ENCODE results near the gene GALNT5. TPM values are rescaled to one million over a fixed set of nuclear protein-coding genes. Genes with fewer than 3 reads are reported as not detected.

GALNT5 gene
- total and polyA plus RNA-seq, 2 donors (not counting 1 experiment from before 2014, with no cell fraction given), result 63.7 to 199 TPM

- TF ChIP-seq EZH2 (IDR thresholded peaks at IDR 0.05; ENCODE audit: low read length, missing control alignments), result no peak
- Histone ChIP-seq H2AFZ (ENCODE audit: low read length) (peak overlapping the region; percentile 25), H3K79me2 (ENCODE audit: control insufficient read depth, insufficient read depth, low read length) (no peaks in the 10 kb centered on the region), H3K27me3 (ENCODE audit: control insufficient read depth, insufficient read depth, low read length) (no peaks in the 10 kb centered on the region), H4K20me1 (ENCODE audit: control insufficient read depth, extremely low read depth, insufficient read depth, low read length) (no peaks in the 10 kb centered on the region), H3K27ac (ENCODE audit: insufficient read depth, low read length) (peak overlapping the region; percentile 96), H3K4me2 (ENCODE audit: extremely low read depth, insufficient read depth, low read length) (peak overlapping the region; percentile 70), H3K36me3 (ENCODE audit: control insufficient read depth, insufficient read depth, low read length) (no peaks in the 10 kb centered on the region), H3K4me3 (replicated peaks in 1 of 4; ENCODE audit: control extremely low read depth in 1 of 4, insufficient read depth in 1 of 4, low read depth in 3 of 4, low read length in 4 of 4) (no peak overlapping the region), H3K4me1 (ENCODE audit: control insufficient read depth, extremely low read depth, insufficient read depth, low read length) (peaks cover 13% of the 10 kb centered on the region), H3K9me3 (ENCODE audit: control insufficient read depth, insufficient read depth, low read depth, low read length) (no peaks in the 10 kb centered on the region), H3K9ac (ENCODE audit: insufficient read depth, low read length) (no peak overlapping the region)
- DNase-seq (ENCODE audit: low read depth in 2 of 2), result peak; percentile 79 to 96
Observed at GRCh38 chr2:157245846-157246764, 11.4 kb upstream of the GALNT5 start.

- H3K4me1 ChIP-seq (ENCODE audit: control insufficient read depth, extremely low read depth, insufficient read depth, low read length), result peaks cover 13% of the 10 kb centered on the region
- no peaks in the 10 kb centered on the region for H3K36me3 ChIP-seq (ENCODE audit: control insufficient read depth, insufficient read depth, low read length)
- H2AFZ ChIP-seq (ENCODE audit: low read length), result no peak overlapping the region
- TF ChIP-seq EZH2 (IDR thresholded peaks at IDR 0.05; ENCODE audit: low read length, missing control alignments) (no peak), CTCF (conservative IDR thresholded peaks at IDR 0.05 in 1 of 2, IDR thresholded peaks at IDR 0.05 in 1 of 2; ENCODE audit: low read depth in 1 of 2, low read length in 2 of 2) (no peak)
- H3K79me2 ChIP-seq (ENCODE audit: control insufficient read depth, insufficient read depth, low read length), result no peaks in the 10 kb centered on the region
- peak overlapping the region; percentile 65 for H3K4me2 ChIP-seq (ENCODE audit: extremely low read depth, insufficient read depth, low read length)
- peak in 1 of 2 donors; percentile 80 for DNase-seq (ENCODE audit: low read depth in 2 of 2)
- no peak overlapping the region for H3K4me3 ChIP-seq (replicated peaks in 1 of 4; ENCODE audit: control extremely low read depth in 1 of 4, insufficient read depth in 1 of 4, low read depth in 3 of 4, low read length in 4 of 4)
- H4K20me1 ChIP-seq (ENCODE audit: control insufficient read depth, extremely low read depth, insufficient read depth, low read length), result no peaks in the 10 kb centered on the region
- no peaks in the 10 kb centered on the region for H3K27me3 ChIP-seq (ENCODE audit: control insufficient read depth, insufficient read depth, low read length)
- peak overlapping the region; percentile 85 for H3K27ac ChIP-seq (ENCODE audit: insufficient read depth, low read length)
- H3K9me3 ChIP-seq (ENCODE audit: control insufficient read depth, insufficient read depth, low read depth, low read length), result no peaks in the 10 kb centered on the region
- H3K9ac ChIP-seq (ENCODE audit: insufficient read depth, low read length), result no peak overlapping the region
Observed at GRCh38 chr2:157246765-157247407, 10.6 kb upstream of the GALNT5 start.

- Histone ChIP-seq H4K20me1 (ENCODE audit: control insufficient read depth, extremely low read depth, insufficient read depth, low read length) (no peaks in the 10 kb centered on the region), H3K27ac (ENCODE audit: insufficient read depth, low read length) (no peak overlapping the region), H3K4me3 (replicated peaks in 1 of 4; ENCODE audit: control extremely low read depth in 1 of 4, insufficient read depth in 1 of 4, low read depth in 3 of 4, low read length in 4 of 4) (no peak overlapping the region), H3K9ac (ENCODE audit: insufficient read depth, low read length) (no peak overlapping the region), H3K27me3 (ENCODE audit: control insufficient read depth, insufficient read depth, low read length) (no peaks in the 10 kb centered on the region), H3K79me2 (ENCODE audit: control insufficient read depth, insufficient read depth, low read length) (no peaks in the 10 kb centered on the region), H3K36me3 (ENCODE audit: control insufficient read depth, insufficient read depth, low read length) (no peaks in the 10 kb centered on the region), H3K4me2 (ENCODE audit: extremely low read depth, insufficient read depth, low read length) (no peak overlapping the region), H3K4me1 (ENCODE audit: control insufficient read depth, extremely low read depth, insufficient read depth, low read length) (peaks cover 11% of the 10 kb centered on the region), H2AFZ (ENCODE audit: low read length) (no peak overlapping the region), H3K9me3 (ENCODE audit: control insufficient read depth, insufficient read depth, low read depth, low read length) (no peaks in the 10 kb centered on the region)
- TF ChIP-seq EZH2 (IDR thresholded peaks at IDR 0.05; ENCODE audit: low read length, missing control alignments) (no peak), CTCF (conservative IDR thresholded peaks at IDR 0.05 in 1 of 2, IDR thresholded peaks at IDR 0.05 in 1 of 2; ENCODE audit: low read depth in 1 of 2, low read length in 2 of 2) (no peak)
- DNase-seq (ENCODE audit: low read depth in 2 of 2), result no peak
Observed at GRCh38 chr2:157250836-157251235, 6.7 kb upstream of the GALNT5 start.
